Stimulated activated CD4-positive, alpha-beta T cell treated with anti-CD3 and anti-CD28 coated beads, Interleukin-15, amount 100 ng/mL, for 48 hours (primary cell): ENCODE data around the gene MAP3K15.

Experiments
- DNase-seq, 2 donors: peaks; one replicate each; pipeline ENCODE4 v3.0.0-alpha.2; 2020; ENCODE audit warnings: low read depth in 2 of 2

MAP3K15 gene

GRCh38 chrX:19344661-19345060 lies 170.6 kb downstream of the MAP3K15 start:
- DNase-seq, result no peak

- peak; percentile 84 to 86 for DNase-seq
Observed at GRCh38 chrX:19343535-19344408, 171.5 kb downstream of the MAP3K15 start, which contains the start of gene PDHA1. TSS of gene PDHA1 (plus strand) at chrX:19343927. CDS start at chrX:19344038, 111 bp downstream.

GRCh38 chrX:19343085-19343534 lies 172.2 kb downstream of the MAP3K15 start:
- no peak for DNase-seq

- no peak for DNase-seq
Observed at GRCh38 chrX:19342331-19342906, 172.9 kb downstream of the MAP3K15 start.

GRCh38 chrX:19334945-19335626 lies 180.2 kb downstream of the MAP3K15 start:
- peak in 1 of 2 donors; percentile 4 for DNase-seq

GRCh38 chrX:19332983-19333382 lies 182.3 kb downstream of the MAP3K15 start:
- no peak for DNase-seq

- DNase-seq, result no peak
Observed at GRCh38 chrX:19331831-19332230, 183.5 kb downstream of the MAP3K15 start.

- DNase-seq, result no peak
Observed at GRCh38 chrX:19326567-19326966, 188.7 kb downstream of the MAP3K15 start.
